NT2/D1 (cell line): ENCODE results near the gene CBX8.

ENCODE experiments used
- SUZ12 ChIP-seq: IDR thresholded peaks from 2 replicates; pipeline ENCODE4 v1.6.1; 2011; ENCODE audit not compliant: insufficient read length, insufficient read depth; ENCODE audit errors: extremely low read depth
- YY1 ChIP-seq: IDR thresholded peaks from 2 replicates; pipeline ENCODE4 v1.6.1; 2011; ENCODE audit not compliant: insufficient read length, insufficient read depth
- ZNF274 ChIP-seq: IDR thresholded peaks from 2 replicates; pipeline ENCODE4 v1.6.1; 2011; ENCODE audit warnings: mild to moderate bottlenecking, low read depth, low read length

DNA sequence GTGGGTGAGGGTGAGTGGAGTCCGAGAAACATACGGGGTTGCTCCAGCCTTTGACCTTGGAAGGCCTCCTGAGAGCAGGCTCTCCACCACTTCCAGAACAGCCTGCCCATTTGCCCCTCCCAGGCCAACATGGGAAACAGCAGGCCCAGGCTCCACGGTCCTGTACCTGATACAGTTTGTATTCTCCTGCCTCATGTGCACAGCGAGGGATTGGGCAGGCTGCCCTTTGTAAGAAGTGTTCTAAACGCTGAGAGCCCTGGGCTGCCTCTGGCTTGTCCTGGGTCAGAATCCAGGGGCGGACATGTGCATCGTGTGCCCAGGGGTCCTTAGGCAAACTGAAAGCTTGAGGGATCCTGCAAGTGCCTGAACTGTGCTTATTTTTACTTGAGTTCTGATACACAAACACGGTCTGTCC, 22.3 kb downstream of the CBX8 start:
- TF ChIP-seq YY1 = no peak
- TF ChIP-seq ZNF274 = no peak
- no peak for TF ChIP-seq SUZ12
